LNCaP clone FGC (cell line): ENCODE data around the gene FITM1.

Experiments
- DNase-seq: peaks from one replicate; pipeline ENCODE4 v3.0.0-alpha.2; 2011; ENCODE audit warnings: low read depth
- H3K4me3 ChIP-seq: 2 replicates; pipeline ENCODE4 v1.5.1; 2011; ENCODE audit warnings: mild to moderate bottlenecking, low read depth, low read length, control low read depth
- CTCF ChIP-seq: IDR thresholded peaks from 2 replicates; pipeline ENCODE4 v1.5.1; 2012; ENCODE audit warnings: mild to moderate bottlenecking; ENCODE audit not compliant: control insufficient read depth, insufficient read depth; ENCODE audit errors: extremely low read depth

FITM1 gene

GRCh38 chr14:24129410-24129998 is 955 bp upstream of the FITM1 start:
- no peak for DNase-seq
- no peak overlapping the region for H3K4me3 ChIP-seq
- no peak for TF ChIP-seq CTCF

GRCh38 chr14:24130717-24131548 is 474 bp downstream of the FITM1 start:
- no peak for DNase-seq
- no peak overlapping the region for H3K4me3 ChIP-seq
- no peak for TF ChIP-seq CTCF

GRCh38 chr14:24131549-24131966 is 1.1 kb downstream of the FITM1 start:
- no peak for DNase-seq
- H3K4me3 ChIP-seq, result no peak overlapping the region
- TF ChIP-seq CTCF, result no peak

- no peak for TF ChIP-seq CTCF
- H3K4me3 ChIP-seq, result no peak overlapping the region
- no peak for DNase-seq
These were observed 1.7 kb downstream of the FITM1 start for GRCh38 chr14:24132061-24132685.

- no peak for TF ChIP-seq CTCF
These were observed 2.5 kb downstream of the FITM1 start for GRCh38 chr14:24132976-24133375.

GRCh38 chr14:24133735-24134134 is 3.3 kb downstream of the FITM1 start:
- H3K4me3 ChIP-seq, result no peak overlapping the region
- TF ChIP-seq CTCF, result no peak
- DNase-seq, result no peak

More at GRCh38 chr14:24132976-24133375, 2.5 kb downstream of the FITM1 start:
- no peak for DNase-seq
- no peak overlapping the region for H3K4me3 ChIP-seq
